GM18502 (cell line): ENCODE results near the gene TM6SF1.
"Not testable (repeated sequence)": the region's sequence is repeated elsewhere in the genome, so short reads cannot be mapped to it uniquely, and the experiment has no call there.

Source experiments
- ATAC-seq: cut with Tn5 transposase; IDR thresholded peaks from one replicate; pipeline ENCODE4 v1.9.1; 2021; ENCODE audit warnings: mild to moderate bottlenecking; ENCODE audit not compliant: unreplicated experiment, poor library complexity

TM6SF1 gene

GRCh38 chr15:83164771-83165404 is 57.4 kb downstream of the TM6SF1 start:
- ATAC-seq: no peak

GRCh38 chr15:83166218-83166617 is 58.8 kb downstream of the TM6SF1 start:
- no peak for ATAC-seq

GRCh38 chr15:83166830-83167229 is 59.4 kb downstream of the TM6SF1 start:
- no peak for ATAC-seq

GRCh38 chr15:83169576-83169975 is 62.1 kb downstream of the TM6SF1 start:
- ATAC-seq: not testable (repeated sequence)

- no peak for ATAC-seq
Observed at GRCh38 chr15:83170474-83171165, 63.2 kb downstream of the TM6SF1 start.

GRCh38 chr15:83174891-83175290 is 67.4 kb downstream of the TM6SF1 start:
- no peak for ATAC-seq

GRCh38 chr15:83178390-83178789 is 70.9 kb downstream of the TM6SF1 start:
- no peak for ATAC-seq

GRCh38 chr15:83178869-83179325 is 71.5 kb downstream of the TM6SF1 start:
- ATAC-seq: no peak

- no peak for ATAC-seq
Observed at GRCh38 chr15:83185561-83185960, 78.1 kb downstream of the TM6SF1 start.
